ENCODE data around the gene ZNF785.
A peak's percentile ranks its signal among the peaks of the same experiment; 100 is the strongest.

The ZNF785 gene

DNA sequence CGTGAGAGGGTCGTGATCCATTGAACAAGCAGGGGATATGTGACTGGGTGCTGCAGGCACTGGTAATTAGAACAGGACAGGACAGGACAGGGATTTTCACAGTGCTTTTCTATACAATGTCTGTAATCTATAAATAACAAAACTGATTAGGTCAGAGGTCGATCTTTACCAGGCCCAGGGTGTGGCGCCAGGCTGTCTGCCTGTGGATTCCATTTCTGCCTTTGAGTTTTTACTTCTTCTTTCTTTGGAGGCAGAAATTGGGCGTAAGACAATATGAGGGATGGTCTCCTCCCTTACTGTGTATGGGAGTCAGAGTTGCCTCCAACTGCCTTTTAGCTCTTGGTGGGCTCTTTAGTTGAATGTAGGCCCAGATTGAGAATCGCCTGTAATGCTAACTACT lies 25.8 kb downstream of the ZNF785 start:
- ATAC-seq = no peak
- Mint-ChIP-seq H3K27me3 (no peaks in the 10 kb centered on the region), H3K4me3 (no peak overlapping the region), H3K4me1 (peaks cover 34% of the 10 kb centered on the region), H3K36me3 (peaks cover 8% of the 10 kb centered on the region), H3K27ac (peak overlapping the region; percentile 93), H3K9me3 (no peaks in the 10 kb centered on the region)

DNA sequence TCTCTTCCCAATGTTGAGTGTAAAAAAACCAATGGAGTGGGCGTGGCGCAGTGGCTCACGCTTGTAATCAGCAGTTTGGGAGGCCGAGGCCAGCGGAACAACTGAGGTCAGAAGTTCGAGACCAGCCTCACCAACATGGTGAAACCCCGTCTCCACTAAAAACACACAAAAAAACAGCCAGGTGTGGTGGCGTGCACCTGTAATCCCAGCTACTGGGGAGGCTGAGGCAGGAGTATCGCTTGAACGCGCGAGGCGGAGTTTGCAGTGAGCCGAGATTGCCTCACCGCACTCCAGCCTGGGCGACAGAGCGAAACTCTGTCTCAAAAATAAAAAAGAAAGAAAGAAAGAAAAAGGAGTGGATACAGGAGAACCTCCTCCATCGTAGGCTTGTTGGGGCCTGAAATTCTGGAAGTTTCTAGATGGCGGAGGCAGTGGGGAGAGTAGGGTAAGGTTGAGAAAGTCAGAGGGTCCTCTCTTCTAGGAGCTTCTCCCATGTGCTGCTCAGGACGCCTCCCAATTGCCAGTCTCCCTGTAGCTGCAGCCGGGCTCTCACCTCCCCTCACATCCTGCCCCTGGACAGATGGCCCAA lies 26.6 kb downstream of the ZNF785 start:
- peak overlapping the region; percentile 92 for H3K4me3 Mint-ChIP-seq
- H3K36me3 Mint-ChIP-seq = peaks cover 15% of the 10 kb centered on the region
- H3K27me3 Mint-ChIP-seq = no peaks in the 10 kb centered on the region
- H3K4me1 Mint-ChIP-seq = peaks cover 40% of the 10 kb centered on the region
- ATAC-seq = no peak
- peak overlapping the region; percentile 93 for H3K27ac Mint-ChIP-seq
- H3K9me3 Mint-ChIP-seq = no peaks in the 10 kb centered on the region

DNA sequence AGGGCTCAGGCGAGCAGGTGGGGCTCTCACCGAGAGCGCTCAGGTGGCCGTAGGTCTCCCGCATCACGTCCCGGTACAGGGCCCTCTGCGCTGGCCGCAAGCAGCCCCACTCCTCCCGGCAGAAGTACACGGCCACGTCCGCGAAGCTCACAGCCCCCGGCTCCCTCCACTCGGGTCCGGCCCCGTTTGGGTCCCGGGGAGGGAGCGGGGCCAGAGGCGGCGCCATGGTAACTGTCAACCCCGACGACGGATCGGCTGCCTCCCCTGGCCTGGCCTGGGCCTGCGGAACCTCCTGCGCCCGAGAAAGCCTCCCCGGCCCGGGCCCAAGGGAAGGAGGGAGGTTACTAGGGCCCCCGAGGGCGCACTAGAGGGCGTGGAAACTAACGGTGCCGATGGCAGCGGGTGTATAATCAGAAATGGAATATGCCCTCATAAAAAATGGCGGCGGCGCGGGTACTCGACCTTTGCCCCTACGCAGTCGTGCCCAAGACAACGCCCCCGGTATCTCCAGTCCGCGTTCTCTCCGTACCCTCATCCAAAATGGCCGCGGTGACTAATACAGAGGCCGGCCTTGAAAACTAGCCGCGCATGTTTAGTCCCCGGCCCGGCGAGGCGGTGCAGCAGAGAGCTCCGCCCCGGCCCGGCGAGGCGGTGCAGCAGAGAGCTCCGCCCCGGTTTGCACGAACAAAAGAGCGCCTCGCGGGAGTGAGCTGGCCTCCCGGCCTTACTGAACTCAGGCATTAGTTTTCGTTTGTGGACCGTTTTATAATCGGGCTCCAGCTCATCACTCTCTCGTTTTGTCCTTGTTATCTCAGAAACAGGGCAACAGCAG lies 27.3 kb downstream of the ZNF785 start, which contains the start of gene ZNF764:
Gene ZNF764, minus strand, starts transcription at position 418 of the 832 bp plus-strand sequence. Its CDS starts 192 bp downstream, at position 226.
- no peaks in the 10 kb centered on the region for H3K27me3 Mint-ChIP-seq
- ATAC-seq = peak; percentile 98
- peaks cover 47% of the 10 kb centered on the region for H3K4me1 Mint-ChIP-seq
- H3K36me3 Mint-ChIP-seq = peaks cover 16% of the 10 kb centered on the region
- H3K4me3 Mint-ChIP-seq = peak within 1 kb of the TSS; percentile 92
- no peaks in the 10 kb centered on the region for H3K9me3 Mint-ChIP-seq
- H3K27ac Mint-ChIP-seq = peak within 1 kb of the TSS; percentile 93

DNA sequence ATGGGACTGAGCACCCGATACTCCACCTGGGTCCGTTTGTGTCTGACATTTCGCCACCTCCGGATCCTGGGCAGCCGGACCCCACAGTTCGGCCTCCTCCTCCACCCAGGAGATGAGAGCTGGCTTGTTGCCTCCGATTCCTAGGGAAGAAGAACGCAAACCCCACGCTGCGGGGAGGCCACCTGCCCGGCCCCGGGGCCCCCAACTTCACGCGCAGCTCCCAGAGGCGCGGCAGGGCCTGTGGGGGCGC lies 27.9 kb downstream of the ZNF785 start:
- H3K27me3 Mint-ChIP-seq = no peaks in the 10 kb centered on the region
- H3K9me3 Mint-ChIP-seq = no peaks in the 10 kb centered on the region
- H3K27ac Mint-ChIP-seq = peak overlapping the region; percentile 93
- H3K4me1 Mint-ChIP-seq = peaks cover 53% of the 10 kb centered on the region
- peaks cover 16% of the 10 kb centered on the region for H3K36me3 Mint-ChIP-seq
- peak overlapping the region; percentile 92 for H3K4me3 Mint-ChIP-seq
- ATAC-seq = no peak

DNA sequence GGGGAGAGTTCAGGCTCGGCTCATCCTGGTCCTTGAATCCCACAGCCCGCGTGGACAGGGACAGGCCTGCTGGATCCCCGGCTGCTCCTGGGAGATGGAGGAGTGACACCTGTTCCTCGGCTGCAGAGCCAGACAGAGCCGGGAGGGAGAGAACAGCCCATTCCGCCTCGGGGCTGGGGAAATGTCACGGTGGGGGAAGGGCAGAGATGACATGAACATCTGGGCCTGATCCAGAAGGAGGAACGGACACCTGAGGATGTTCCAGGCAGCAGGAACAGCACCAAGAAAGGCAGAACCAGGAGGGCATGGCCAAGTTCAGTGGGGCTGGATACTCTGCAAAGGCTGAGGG lies 29.4 kb downstream of the ZNF785 start:
- H3K9me3 Mint-ChIP-seq = no peaks in the 10 kb centered on the region
- peaks cover 16% of the 10 kb centered on the region for H3K36me3 Mint-ChIP-seq
- peak overlapping the region; percentile 59 for H3K4me3 Mint-ChIP-seq
- H3K27me3 Mint-ChIP-seq = no peaks in the 10 kb centered on the region
- peak overlapping the region; percentile 93 for H3K27ac Mint-ChIP-seq
- peaks cover 47% of the 10 kb centered on the region for H3K4me1 Mint-ChIP-seq
- ATAC-seq = no peak

DNA sequence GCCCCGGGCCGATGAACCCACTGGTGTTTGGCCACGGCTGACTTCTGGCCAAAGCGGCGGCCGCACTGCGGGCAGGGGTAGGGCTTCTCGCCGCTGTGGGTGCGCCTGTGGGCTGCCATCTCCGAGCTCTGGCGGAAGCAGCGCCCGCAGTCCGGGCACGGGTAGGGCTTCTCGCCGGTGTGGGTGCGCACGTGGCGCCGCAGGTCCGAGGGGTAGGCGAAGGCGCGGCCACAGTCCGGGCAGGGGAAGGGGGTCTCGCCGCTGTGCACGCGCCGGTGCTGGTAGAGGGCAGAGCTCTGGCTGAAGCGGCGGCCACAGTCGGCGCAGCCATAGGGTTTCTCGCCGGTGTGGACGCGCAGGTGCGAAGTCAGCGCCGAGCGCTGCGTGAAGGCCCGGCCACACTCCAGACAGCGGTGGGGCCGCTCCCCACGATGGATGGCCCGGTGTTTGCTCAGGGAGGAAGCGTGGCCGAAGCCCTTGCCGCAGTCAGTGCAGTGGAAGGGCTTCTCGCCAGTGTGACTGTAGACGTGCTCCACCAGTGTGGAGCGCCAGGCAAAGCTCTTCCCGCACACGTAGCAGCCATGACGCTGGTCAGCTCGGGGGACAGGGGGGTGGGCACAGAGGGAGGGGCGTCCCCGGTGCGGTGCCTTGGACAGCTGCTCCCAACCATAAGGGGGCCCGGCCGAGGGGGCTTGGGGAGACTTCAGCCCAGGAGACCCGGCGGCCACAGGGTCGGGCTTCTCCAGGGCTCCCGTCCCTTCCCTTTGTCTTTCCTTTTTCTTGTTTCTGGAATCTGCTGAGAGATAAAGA lies 30.0 kb downstream of the ZNF785 start:
- peaks cover 16% of the 10 kb centered on the region for H3K36me3 Mint-ChIP-seq
- H3K9me3 Mint-ChIP-seq = no peaks in the 10 kb centered on the region
- peaks cover 44% of the 10 kb centered on the region for H3K4me1 Mint-ChIP-seq
- H3K4me3 Mint-ChIP-seq = peak overlapping the region; percentile 59
- H3K27ac Mint-ChIP-seq = peak overlapping the region; percentile 93
- no peaks in the 10 kb centered on the region for H3K27me3 Mint-ChIP-seq
- ATAC-seq = no peak

GRCh38 chr16:30554557-30555314 lies 30.8 kb downstream of the ZNF785 start:
- no peak overlapping the region for H3K4me3 Mint-ChIP-seq
- peaks cover 44% of the 10 kb centered on the region for H3K4me1 Mint-ChIP-seq
- H3K36me3 Mint-ChIP-seq = peaks cover 16% of the 10 kb centered on the region
- peak overlapping the region; percentile 78 for H3K27ac Mint-ChIP-seq
- no peak for ATAC-seq
- no peaks in the 10 kb centered on the region for H3K9me3 Mint-ChIP-seq
- H3K27me3 Mint-ChIP-seq = no peaks in the 10 kb centered on the region

DNA sequence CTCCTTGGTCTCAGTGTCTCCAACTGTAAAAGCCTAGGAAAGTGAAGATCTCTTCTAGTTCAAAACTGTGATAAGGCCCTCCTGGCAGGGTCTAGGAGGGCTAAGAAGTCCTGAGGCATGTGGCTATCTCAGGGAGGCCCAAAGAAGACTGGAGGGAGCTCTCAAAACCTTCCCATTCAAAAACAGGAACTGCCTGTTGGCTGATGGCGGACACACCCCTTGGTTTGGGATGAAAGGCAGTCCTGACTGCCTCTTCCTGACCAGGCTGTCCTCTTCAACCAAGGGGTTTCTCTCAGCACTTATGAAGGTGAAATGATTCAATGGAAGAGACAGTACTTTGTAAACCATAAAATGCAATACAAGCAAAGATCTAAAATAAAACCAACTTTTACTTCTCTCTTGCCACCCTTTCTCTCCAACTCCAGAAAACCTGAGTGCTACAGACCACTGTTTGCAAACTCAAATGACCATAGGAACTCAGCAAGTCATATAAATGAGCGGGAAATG lies 32.1 kb downstream of the ZNF785 start:
- H3K27me3 Mint-ChIP-seq = no peaks in the 10 kb centered on the region
- H3K27ac Mint-ChIP-seq = peak overlapping the region; percentile 78
- peaks cover 16% of the 10 kb centered on the region for H3K36me3 Mint-ChIP-seq
- no peak for ATAC-seq
- H3K9me3 Mint-ChIP-seq = no peaks in the 10 kb centered on the region
- no peak overlapping the region for H3K4me3 Mint-ChIP-seq
- peaks cover 31% of the 10 kb centered on the region for H3K4me1 Mint-ChIP-seq

GRCh38 chr16:30552956-30553355 lies 32.5 kb downstream of the ZNF785 start:
- Mint-ChIP-seq H3K36me3 (peaks cover 16% of the 10 kb centered on the region), H3K27ac (peak overlapping the region; percentile 78), H3K27me3 (no peaks in the 10 kb centered on the region), H3K4me3 (no peak overlapping the region), H3K9me3 (no peaks in the 10 kb centered on the region), H3K4me1 (peaks cover 33% of the 10 kb centered on the region)
- no peak for ATAC-seq

DNA sequence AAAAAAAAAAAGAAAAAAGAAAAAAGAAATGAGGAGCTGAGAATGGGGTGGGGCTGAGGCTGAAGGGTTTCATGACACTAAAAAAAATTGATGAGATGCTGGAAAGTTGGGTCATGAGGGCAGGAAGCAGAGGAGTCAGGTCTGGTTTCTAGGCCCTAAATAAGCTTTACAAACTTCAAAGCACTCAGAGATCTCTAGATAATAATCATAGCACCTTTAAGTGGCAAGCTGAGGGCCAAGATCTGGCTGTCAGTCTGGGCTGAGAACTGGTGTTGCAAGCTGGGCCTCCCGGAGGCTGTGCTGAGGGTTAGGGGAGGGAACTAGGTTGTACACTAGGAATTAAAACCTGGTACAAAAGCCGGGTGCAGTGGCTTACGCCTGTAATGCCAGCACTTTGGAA lies 33.7 kb downstream of the ZNF785 start:
- Mint-ChIP-seq H3K27me3 (no peaks in the 10 kb centered on the region), H3K9me3 (no peaks in the 10 kb centered on the region), H3K27ac (peak overlapping the region; percentile 78), H3K4me1 (peaks cover 36% of the 10 kb centered on the region), H3K4me3 (peak overlapping the region; percentile 37), H3K36me3 (peaks cover 16% of the 10 kb centered on the region)
- ATAC-seq = peak; percentile 71

DNA sequence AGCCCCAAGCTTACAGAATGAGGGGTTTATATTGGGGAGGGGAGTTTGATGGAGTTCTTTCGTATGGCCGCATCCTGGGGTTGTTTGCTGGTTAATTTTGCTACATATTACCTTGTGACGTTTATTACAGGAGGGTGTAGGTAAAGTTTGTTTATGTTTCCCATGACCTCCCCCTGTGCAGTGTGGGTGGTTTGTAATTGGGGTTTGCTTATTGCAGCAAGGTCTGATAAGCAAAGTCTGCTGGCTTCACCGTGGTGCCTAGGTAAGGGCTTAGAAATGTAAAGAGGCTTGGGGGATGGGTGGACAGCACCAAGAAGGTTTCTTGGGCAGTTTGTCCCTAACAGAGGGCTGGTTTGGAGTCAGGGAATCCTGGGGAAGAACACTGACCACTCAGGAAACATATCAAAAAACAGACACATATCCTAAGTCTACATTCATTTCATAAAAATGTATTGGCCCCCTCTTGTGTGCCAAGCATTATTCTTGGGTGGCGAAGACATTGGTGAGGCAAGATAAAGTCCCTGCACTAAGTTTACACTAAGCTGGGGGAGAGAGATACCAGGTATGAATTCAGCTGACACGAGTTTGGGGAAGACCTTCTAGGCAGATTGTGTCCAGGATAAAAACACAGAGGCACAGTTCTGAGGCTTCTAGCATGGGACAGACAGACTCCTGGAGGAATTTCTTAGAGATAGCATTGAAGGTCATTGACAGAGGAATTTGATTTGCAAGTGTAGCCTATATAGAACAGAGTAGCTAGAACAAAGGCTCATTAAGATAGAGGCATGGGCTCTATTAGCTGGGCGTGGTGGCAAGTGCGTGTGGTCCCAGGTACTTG lies 36.9 kb downstream of the ZNF785 start:
- ATAC-seq = no peak
- Mint-ChIP-seq H3K36me3 (no peaks in the 10 kb centered on the region), H3K4me3 (no peak overlapping the region), H3K27me3 (no peaks in the 10 kb centered on the region), H3K27ac (peak overlapping the region; percentile 26), H3K9me3 (no peaks in the 10 kb centered on the region), H3K4me1 (peaks cover 26% of the 10 kb centered on the region)

DNA sequence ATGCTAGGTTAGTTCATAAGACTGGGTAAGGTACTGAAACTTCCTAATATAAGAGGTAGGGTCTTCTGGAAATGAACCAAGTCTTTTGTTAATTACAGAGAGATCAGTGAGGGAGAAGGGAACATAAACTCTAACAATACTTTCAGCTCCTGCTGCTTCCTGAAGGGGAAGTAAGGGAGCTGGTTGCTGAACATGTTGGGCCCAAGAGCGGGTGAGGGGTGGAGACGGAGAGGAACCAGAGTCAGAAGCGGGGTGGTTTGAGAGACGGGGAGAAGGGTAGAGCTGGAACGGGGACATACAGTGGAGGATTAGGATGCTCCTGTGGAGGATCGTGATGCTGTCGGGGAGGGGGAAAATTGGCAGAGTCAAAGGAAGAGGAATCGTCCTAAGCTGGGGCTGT lies 39.4 kb downstream of the ZNF785 start:
- no peaks in the 10 kb centered on the region for H3K27me3 Mint-ChIP-seq
- no peaks in the 10 kb centered on the region for H3K36me3 Mint-ChIP-seq
- no peak overlapping the region for H3K27ac Mint-ChIP-seq
- ATAC-seq = no peak
- no peaks in the 10 kb centered on the region for H3K9me3 Mint-ChIP-seq
- no peak overlapping the region for H3K4me3 Mint-ChIP-seq
- H3K4me1 Mint-ChIP-seq = peaks cover 13% of the 10 kb centered on the region

GRCh38 chr16:30543067-30543466 lies 42.4 kb downstream of the ZNF785 start:
- no peak overlapping the region for H3K4me3 Mint-ChIP-seq
- H3K9me3 Mint-ChIP-seq = no peaks in the 10 kb centered on the region
- no peak for ATAC-seq
- peaks cover 11% of the 10 kb centered on the region for H3K36me3 Mint-ChIP-seq
- no peak overlapping the region for H3K27ac Mint-ChIP-seq
- H3K27me3 Mint-ChIP-seq = no peaks in the 10 kb centered on the region
- peaks cover 20% of the 10 kb centered on the region for H3K4me1 Mint-ChIP-seq

All from stimulated activated memory B cell treated with anti-CD40 and anti-IgM and Interleukin-4, amounts not matched to agents 10 μg/mL and 1 μg/mL and 100 μg/mL, for 72 hours (primary cell).